Astrocyte (in vitro differentiated cells and primary cell): Measurements from ENCODE around the gene SHISA7. TPM values are rescaled to one million over a fixed set of nuclear protein-coding genes. Genes with fewer than 3 reads are reported as not detected.

Experiments used
- DNase-seq: peaks from one replicate; pipeline ENCODE4 v3.0.0-alpha.2; 2010; ENCODE audit warnings: low read depth
- FAIRE-seq: peaks from 2 replicates; lab custom pipeline; 2011; peaks lifted over from hg19 to GRCh38; lab: Jason Lieb, UNC
- H2AFZ ChIP-seq: 2 replicates; pipeline ENCODE4 v1.6.0; 2012; ENCODE audit warnings: low read depth, low read length, inconsistent platforms
- H3K27ac ChIP-seq: 2 replicates; pipeline ENCODE4 v1.5.1; 2011; ENCODE audit warnings: low read depth, low read length, inconsistent platforms
- H3K27me3 ChIP-seq: 2 replicates; pipeline ENCODE4 v1.6.0; 2011; ENCODE audit warnings: low read length, inconsistent platforms; ENCODE audit not compliant: insufficient read depth
- H3K36me3 ChIP-seq: 2 replicates; pipeline ENCODE4 v1.5.1; 2011; ENCODE audit warnings: low read length, inconsistent platforms; ENCODE audit not compliant: insufficient read depth
- H3K4me1 ChIP-seq: 2 replicates; pipeline ENCODE4 v1.5.1; 2011; ENCODE audit warnings: low read length, inconsistent platforms; ENCODE audit not compliant: insufficient read depth
- H3K4me2 ChIP-seq: 2 replicates; pipeline ENCODE4 v1.6.0; 2012; ENCODE audit warnings: low read length, inconsistent platforms
- H3K4me3 ChIP-seq: 2 replicates; pipeline ENCODE4 v1.5.1; 2011; ENCODE audit warnings: low read depth, mild to moderate bottlenecking, low read length, inconsistent platforms; ENCODE audit not compliant: insufficient read depth
- H3K79me2 ChIP-seq: 2 replicates; pipeline ENCODE4 v1.6.0; 2012; ENCODE audit warnings: mild to moderate bottlenecking, low read length, inconsistent platforms; ENCODE audit not compliant: insufficient read depth
- H3K9ac ChIP-seq: 2 replicates; pipeline ENCODE4 v1.6.0; 2012; ENCODE audit warnings: mild to moderate bottlenecking, low read length, inconsistent platforms
- H3K9me3 ChIP-seq: 2 replicates; pipeline ENCODE4 v1.5.1; 2012; ENCODE audit warnings: low read depth, mild to moderate bottlenecking, low read length, inconsistent platforms; ENCODE audit not compliant: insufficient read depth
- H4K20me1 ChIP-seq: 2 replicates; pipeline ENCODE4 v1.6.0; 2012; ENCODE audit warnings: low read length, inconsistent platforms; ENCODE audit not compliant: insufficient read depth
- H3K27ac Mint-ChIP-seq: one replicate; pipeline ENCODE4 v1.8.0; 2021; ENCODE audit warnings: mild to moderate bottlenecking, mixed read lengths; ENCODE audit not compliant: unreplicated experiment
- H3K27me3 Mint-ChIP-seq: one replicate; pipeline ENCODE4 v1.8.0; 2021; ENCODE audit warnings: low read depth, mixed read lengths; ENCODE audit not compliant: unreplicated experiment
- H3K36me3 Mint-ChIP-seq: one replicate; pipeline ENCODE4 v1.8.0; 2021; ENCODE audit warnings: low read depth, mixed read lengths; ENCODE audit not compliant: unreplicated experiment
- H3K4me1 Mint-ChIP-seq: one replicate; pipeline ENCODE4 v1.8.0; 2021; ENCODE audit warnings: low read depth, mixed read lengths; ENCODE audit not compliant: unreplicated experiment
- H3K4me3 Mint-ChIP-seq: one replicate; pipeline ENCODE4 v1.8.0; 2021; ENCODE audit warnings: mild to moderate bottlenecking, moderate library complexity, mixed read lengths; ENCODE audit not compliant: unreplicated experiment
- H3K9me3 Mint-ChIP-seq: one replicate; pipeline ENCODE4 v1.8.0; 2021; ENCODE audit warnings: mild to moderate bottlenecking, mixed read lengths; ENCODE audit not compliant: unreplicated experiment
- CTCF ChIP-seq: IDR thresholded peaks from 2 replicates; pipeline ENCODE4 v1.5.1; 2011; ENCODE audit warnings: low read depth, mild to moderate bottlenecking, inconsistent platforms, low read length, moderate library complexity; ENCODE audit not compliant: insufficient read depth
- EZH2 ChIP-seq: IDR thresholded peaks from 2 replicates; pipeline ENCODE4 v1.6.1; 2012; ENCODE audit warnings: mild to moderate bottlenecking, low read length, inconsistent platforms; ENCODE audit not compliant: insufficient read depth
- total RNA-seq: library from RNA; stranded (reverse); gene quantifications from 2 replicates; pipeline ENCODE4 v1.2.1, GENCODE V29; 2021

SHISA7 gene
- total RNA-seq, 1 donor from 2014 or later, result 0.09 TPM

- H3K4me3 Mint-ChIP-seq, result no peak overlapping the region
- TF ChIP-seq EZH2, result no peak
- no peak for TF ChIP-seq CTCF
These were observed 14.8 kb upstream of the SHISA7 start for GRCh38 chr19:55457683-55458457.

GRCh38 chr19:55456347-55456746, 13.2 kb upstream of the SHISA7 start:
- no peak for TF ChIP-seq EZH2
- Mint-ChIP-seq H3K4me1 (no peaks in the 10 kb centered on the region), H3K27me3 (peaks cover 9% of the 10 kb centered on the region), H3K36me3 (peaks cover 10% of the 10 kb centered on the region), H3K9me3 (peaks cover 3% of the 10 kb centered on the region), H3K4me3 (no peak overlapping the region), H3K27ac (no peak overlapping the region)
- H3K27me3 ChIP-seq, result peaks cover 10% of the 10 kb centered on the region
- no peak for FAIRE-seq
- H3K79me2 ChIP-seq, result peaks cover 16% of the 10 kb centered on the region
- no peak overlapping the region for H2AFZ ChIP-seq
- no peak overlapping the region for H3K4me2 ChIP-seq
- peaks cover 9% of the 10 kb centered on the region for H3K4me1 ChIP-seq
- no peak overlapping the region for H3K9ac ChIP-seq
- H4K20me1 ChIP-seq, result peaks cover 57% of the 10 kb centered on the region
- H3K4me3 ChIP-seq, result no peak overlapping the region
- no peak for DNase-seq
- H3K9me3 ChIP-seq, result no peaks in the 10 kb centered on the region
- no peaks in the 10 kb centered on the region for H3K36me3 ChIP-seq
- H3K27ac ChIP-seq, result no peak overlapping the region

More at GRCh38 chr19:55457683-55458457, 14.8 kb upstream of the SHISA7 start:
- Mint-ChIP-seq H3K27ac (no peak overlapping the region), H3K27me3 (peaks cover 4% of the 10 kb centered on the region), H3K36me3 (peaks cover 10% of the 10 kb centered on the region), H3K4me1 (no peaks in the 10 kb centered on the region), H3K9me3 (peaks cover 3% of the 10 kb centered on the region)
- Histone ChIP-seq H3K4me2 (no peak overlapping the region), H2AFZ (no peak overlapping the region), H3K27me3 (no peaks in the 10 kb centered on the region), H3K9me3 (no peaks in the 10 kb centered on the region), H3K79me2 (peaks cover 16% of the 10 kb centered on the region), H3K4me3 (no peak overlapping the region), H3K9ac (no peak overlapping the region), H3K27ac (no peak overlapping the region), H4K20me1 (peaks cover 56% of the 10 kb centered on the region), H3K36me3 (no peaks in the 10 kb centered on the region), H3K4me1 (peaks cover 9% of the 10 kb centered on the region)
- DNase-seq, result no peak
- no peak for FAIRE-seq

- Histone ChIP-seq H3K9me3 (no peaks in the 10 kb centered on the region), H3K79me2 (peaks cover 16% of the 10 kb centered on the region), H3K4me2 (no peak overlapping the region), H3K36me3 (no peaks in the 10 kb centered on the region), H3K4me1 (peaks cover 8% of the 10 kb centered on the region), H3K27ac (no peak overlapping the region), H3K9ac (no peak overlapping the region), H3K27me3 (peaks cover 12% of the 10 kb centered on the region), H4K20me1 (peaks cover 55% of the 10 kb centered on the region), H3K4me3 (no peak overlapping the region), H2AFZ (no peak overlapping the region)
- Mint-ChIP-seq H3K27ac (no peak overlapping the region), H3K36me3 (peaks cover 10% of the 10 kb centered on the region), H3K4me1 (no peaks in the 10 kb centered on the region), H3K9me3 (peaks cover 3% of the 10 kb centered on the region), H3K4me3 (no peak overlapping the region), H3K27me3 (peaks cover 11% of the 10 kb centered on the region)
- DNase-seq (no peak), FAIRE-seq (no peak)
- TF ChIP-seq CTCF (no peak), EZH2 (no peak)
These were observed 12.6 kb upstream of the SHISA7 start for GRCh38 chr19:55455576-55456235.
